GM18520 (cell line): Measurements from ENCODE around the gene COG2.
"Not testable (repeated sequence)": the region's sequence is repeated elsewhere in the genome, so short reads cannot be mapped to it uniquely, and the experiment has no call there.

Experiments used
- ATAC-seq: cut with Tn5 transposase; IDR thresholded peaks from one replicate; pipeline ENCODE4 v1.9.1; 2021; ENCODE audit not compliant: unreplicated experiment

Gene COG2

GRCh38 chr1:230642263-230642959 is at the start of gene COG2:
COG2 (plus strand) TSS chr1:230642481; CDS start chr1:230642607, 126 bp downstream.
- ATAC-seq: peak; percentile 81

- ATAC-seq: no peak
Measured at GRCh38 chr1:230592848-230593414, 49.4 kb upstream of the COG2 start.

- no peak for ATAC-seq
Measured at GRCh38 chr1:230594214-230594773, 48.0 kb upstream of the COG2 start.

GRCh38 chr1:230595181-230595580 is 47.1 kb upstream of the COG2 start:
- no peak for ATAC-seq

- no peak for ATAC-seq
Measured at GRCh38 chr1:230596306-230596705, 46.0 kb upstream of the COG2 start.

GRCh38 chr1:230598745-230599144 is 43.5 kb upstream of the COG2 start:
- no peak for ATAC-seq

- ATAC-seq: no peak
Measured at GRCh38 chr1:230599926-230600656, 42.2 kb upstream of the COG2 start.

- not testable (repeated sequence) for ATAC-seq
Measured at GRCh38 chr1:230600657-230601400, 41.5 kb upstream of the COG2 start.

GRCh38 chr1:230609208-230609607 is 33.1 kb upstream of the COG2 start:
- ATAC-seq: no peak

- ATAC-seq: no peak
Measured at GRCh38 chr1:230610589-230610988, 31.7 kb upstream of the COG2 start.

GRCh38 chr1:230611128-230611877 is 31.0 kb upstream of the COG2 start:
- no peak for ATAC-seq

- no peak for ATAC-seq
Measured at GRCh38 chr1:230611878-230612235, 30.4 kb upstream of the COG2 start.

- ATAC-seq: no peak
Measured at GRCh38 chr1:230612651-230613050, 29.6 kb upstream of the COG2 start.

- ATAC-seq: no peak
Measured at GRCh38 chr1:230614121-230614520, 28.2 kb upstream of the COG2 start.

- no peak for ATAC-seq
Measured at GRCh38 chr1:230618537-230618936, 23.7 kb upstream of the COG2 start.

- ATAC-seq: no peak
Measured at GRCh38 chr1:230620649-230621323, 21.5 kb upstream of the COG2 start.

GRCh38 chr1:230621324-230622030 is 20.8 kb upstream of the COG2 start:
- no peak for ATAC-seq

GRCh38 chr1:230622151-230622550 is 20.1 kb upstream of the COG2 start:
- ATAC-seq: no peak

GRCh38 chr1:230624097-230624713 is 18.1 kb upstream of the COG2 start:
- no peak for ATAC-seq
